Suprapubic skin (tissue), 4 donors: ENCODE data around the gene ATP12A.

Source experiments
- CTCF ChIP-seq, 2 donors: fragments of 200-600 bp in 1 of 2; fragments of 450-650 bp in 1 of 2; sonication (generic) in 1 of 2; IDR thresholded peaks; one replicate each; pipeline ENCODE4 v1.5.1; 2016 to 2019; ENCODE audit warnings: antibody characterized with exemption in 2 of 2, mild to moderate bottlenecking in 1 of 2, moderate library complexity in 1 of 2
- EP300 ChIP-seq: sonication (generic); formaldehyde crosslinking; IDR thresholded peaks from one replicate; pipeline ENCODE4 v1.6.1; 2017; ENCODE audit warnings: antibody characterized with exemption
- POLR2A ChIP-seq, 2 donors: fragments of 450-650 bp; IDR thresholded peaks; one replicate each; pipeline ENCODE4 v1.6.1; 2017; ENCODE audit warnings: antibody characterized with exemption in 2 of 2, mild to moderate bottlenecking in 2 of 2, moderate library complexity in 2 of 2
- POLR2AphosphoS5 ChIP-seq, 3 donors: sonication (generic); formaldehyde crosslinking; IDR thresholded peaks; one replicate each; pipeline ENCODE4 v1.6.1; 2017; ENCODE audit warnings: antibody characterized with exemption in 3 of 3

- no peak for TF ChIP-seq CTCF (IDR thresholded peaks at IDR 0.05)
- no peak for TF ChIP-seq POLR2A (IDR thresholded peaks at IDR 0.05)
- TF ChIP-seq EP300, result no peak
- TF ChIP-seq POLR2AphosphoS5 (IDR thresholded peaks at IDR 0.05), result no peak
These were observed 21.0 kb upstream of the ATP12A start for GRCh38 chr13:24659239-24659638.
